ENCODE measurements around the gene TUBA4A. TPM values are rescaled to one million over a fixed set of nuclear protein-coding genes. Genes with fewer than 3 reads are reported as not detected.

Gene TUBA4A
- 7.0 and 31.6 TPM in 2 replicates for total RNA-seq

DNA sequence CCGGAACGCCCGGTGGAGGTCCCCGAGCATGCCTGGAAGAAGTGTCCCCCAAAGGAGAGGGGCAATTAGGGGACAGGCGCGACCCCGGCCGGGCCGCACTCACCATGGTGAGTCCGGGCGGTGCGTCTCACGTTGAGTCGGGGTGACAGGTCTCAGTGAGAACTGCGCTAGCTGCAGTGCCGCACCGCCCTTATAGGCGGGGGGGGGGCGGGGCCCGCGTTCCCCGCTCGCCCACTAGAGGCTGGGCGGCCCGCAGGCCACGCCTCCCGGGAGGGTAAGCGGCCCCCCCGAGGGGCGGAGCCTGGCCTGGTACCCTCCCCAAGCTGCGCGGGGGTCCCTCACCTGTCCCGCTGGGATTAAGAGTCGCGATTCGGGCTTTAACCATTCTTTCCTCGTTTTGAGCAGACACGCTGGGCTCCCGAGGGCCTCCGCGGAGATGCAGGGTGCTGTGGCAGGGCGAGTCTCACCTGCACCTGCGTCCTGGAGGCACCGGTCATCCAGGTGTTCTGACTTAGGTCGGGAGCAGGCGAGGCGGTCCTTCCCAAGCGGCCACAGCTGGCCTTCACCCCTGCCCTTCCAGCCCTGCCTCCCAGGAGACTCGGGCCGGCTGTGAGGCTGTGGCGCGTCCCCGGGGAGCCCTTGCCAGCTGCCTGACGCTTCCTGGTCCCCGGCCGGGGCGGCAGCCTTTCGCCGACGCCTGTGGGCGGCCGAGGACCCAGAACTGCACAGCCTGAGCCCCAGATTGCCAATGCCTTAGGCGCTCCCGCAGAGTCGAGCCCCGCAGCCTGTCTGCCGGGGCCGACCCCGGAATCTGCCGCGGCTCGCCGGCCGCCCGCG is at the start of gene TUBA4A:
TSS of gene TUBA4A (minus strand) at position 166 of the 837 bp plus-strand sequence. CDS start at position 106, 60 bp downstream.

GRCh38 chr2:219279151-219279915 is 25.6 kb upstream of the TUBA4A start, which contains the start of gene DNAJB2:
Gene DNAJB2 (plus strand): TSS chr2:219279366. CDS start chr2:219279834, 468 bp downstream.

GRCh38 chr2:219252900-219253752 is 592 bp downstream of the TUBA4A start, which contains the start of gene TUBA4B:
Gene TUBA4B (plus strand): TSS chr2:219253243. CDS start chr2:219253408, 165 bp downstream.

GRCh38 chr2:219245148-219245898 is 8.4 kb downstream of the TUBA4A start, which contains the start of the genes GLB1L and STK16:
Gene GLB1L (minus strand): TSS chr2:219245444. CDS start chr2:219243573, 1,871 bp downstream.
Gene STK16 (plus strand): TSS chr2:219245479. CDS start chr2:219246000, 521 bp downstream.

GRCh38 chr2:219229305-219230058 is 24.2 kb downstream of the TUBA4A start, which contains the start of the genes ANKZF1 and ATG9A:
Gene ANKZF1 (plus strand): TSS chr2:219229806. CDS start chr2:219230258, 452 bp downstream.
Gene ATG9A (minus strand): TSS chr2:219229636. CDS start chr2:219228024, 1,612 bp downstream.

DNA sequence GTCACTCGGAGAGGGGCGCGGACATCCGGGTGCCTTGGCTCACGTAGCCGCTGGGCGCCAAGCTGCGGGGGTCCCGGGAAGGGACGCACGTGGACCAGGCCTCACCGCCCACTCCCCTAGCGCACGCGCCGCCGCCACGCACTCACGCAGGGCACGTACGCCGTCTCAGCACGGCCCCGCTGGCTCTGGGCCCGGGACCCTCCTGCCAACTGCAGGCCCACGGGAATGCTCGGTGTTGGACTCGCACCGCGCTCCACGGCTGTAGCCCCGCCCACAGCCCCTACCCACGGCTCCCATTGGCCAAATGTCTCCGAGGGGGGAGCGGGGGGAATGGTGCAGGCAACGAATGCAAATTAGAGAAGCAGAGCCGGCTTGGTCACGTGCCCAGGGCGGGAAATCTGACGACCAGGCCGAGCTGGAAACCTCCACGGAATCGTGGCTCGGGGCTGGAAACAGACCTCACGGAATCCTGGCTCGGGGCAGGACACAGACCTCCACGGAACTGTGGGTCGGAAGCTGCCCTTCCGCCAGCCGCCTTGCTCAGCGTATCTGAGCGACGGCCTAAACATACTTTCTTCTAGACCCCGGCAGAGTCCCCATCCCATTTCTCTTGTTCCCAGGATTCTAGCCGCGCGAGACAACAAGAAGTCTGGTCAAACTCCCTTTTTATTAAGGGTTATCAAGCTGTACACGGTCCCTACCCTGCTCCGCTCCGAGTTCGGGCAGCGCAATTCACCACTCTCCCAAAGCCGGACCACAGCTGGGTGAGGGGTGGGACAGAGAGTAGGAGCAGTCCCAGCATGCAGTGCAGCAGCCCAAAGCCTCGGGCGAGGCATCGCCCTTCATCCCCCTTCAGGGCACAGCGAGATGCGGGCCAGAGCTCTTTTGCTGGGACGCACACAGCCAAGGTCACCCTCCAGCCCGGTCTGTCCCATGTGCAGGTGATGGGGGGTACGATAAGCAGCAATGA is 34.7 kb downstream of the TUBA4A start, which contains the start of gene ABCB6:
TSS of gene ABCB6 (minus strand) at position 227 of the 970 bp plus-strand sequence. CDS start 285 bp downstream, outside the sequence.

DNA sequence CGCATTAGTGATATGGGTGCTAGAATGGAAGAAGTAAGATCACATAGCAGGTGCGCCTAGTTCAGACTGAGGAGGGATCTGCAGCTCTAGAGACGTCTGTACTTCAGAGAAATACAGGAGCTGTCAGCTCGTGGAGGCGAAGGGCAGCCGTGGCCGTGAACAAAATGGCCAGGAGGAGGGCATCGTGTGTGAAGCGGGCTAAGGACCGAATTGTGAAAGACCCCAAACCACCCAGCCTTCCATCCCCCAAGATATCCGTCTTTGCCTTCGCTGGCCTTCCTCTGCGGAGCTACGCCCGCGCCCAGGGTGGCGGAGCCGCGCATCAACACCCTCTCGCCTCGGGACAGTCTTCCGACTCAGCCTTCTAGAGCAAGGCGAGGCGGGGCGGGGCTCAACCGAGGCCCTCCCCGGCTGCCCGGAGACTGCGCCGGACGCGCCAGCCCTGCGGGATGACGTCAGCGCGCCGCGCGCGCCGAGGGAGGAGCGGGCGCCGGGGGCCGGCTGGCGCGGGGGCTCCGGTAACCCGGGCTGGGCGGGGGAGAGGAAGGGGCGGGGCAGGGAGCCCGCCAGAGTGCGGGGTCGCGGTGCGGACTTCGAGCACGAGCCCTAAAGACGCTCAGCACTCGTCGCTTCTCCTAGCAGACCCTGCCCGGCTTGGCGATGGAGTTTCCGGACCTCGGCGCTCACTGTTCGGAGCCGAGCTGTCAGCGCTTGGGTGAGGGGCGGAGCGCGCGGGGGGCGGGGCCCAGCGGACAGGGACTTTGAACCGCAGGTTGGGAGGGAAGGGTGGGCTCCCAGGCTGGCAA is 47.2 kb downstream of the TUBA4A start, which contains the start of gene ZFAND2B:
TSS of gene ZFAND2B (plus strand) at position 455 of the 806 bp plus-strand sequence. CDS start at position 661, 206 bp downstream.

Small RNAs within 50 kb of the gene (small RNA-seq; reads per million reads assigned to genes)
- gene MIR153-1 (ENCODE audit: low replicate concordance): not detected

Other genes with a start within 250 kb of the TUBA4A start
- gene CFAP65, start 212.4 kb downstream of the TUBA4A start, total RNA-seq: not detected in 2 replicates
- gene IHH, start 193.0 kb downstream of the TUBA4A start, total RNA-seq: under 0.01 TPM in 1 of 2 replicates, not detected in the other
- 18.6 and 18.9 TPM in 2 replicates for gene NHEJ1, start 93.1 kb downstream of the TUBA4A start, total RNA-seq
- 0.57 and 1.1 TPM in 2 replicates for gene SLC23A3, start 83.9 kb downstream of the TUBA4A start, total RNA-seq
- 20.9 and 36.8 TPM in 2 replicates for gene CNPPD1, start 77.0 kb downstream of the TUBA4A start, total RNA-seq
- 74.7 and 81.0 TPM in 2 replicates for gene RETREG2, start 75.6 kb downstream of the TUBA4A start, total RNA-seq
- gene ZFAND2B, start 47.1 kb downstream of the TUBA4A start, total RNA-seq: 20.8 and 32.2 TPM in 2 replicates
- gene ABCB6, start 35.0 kb downstream of the TUBA4A start, total RNA-seq: 22.3 and 24.8 TPM in 2 replicates
- 56.9 and 74.0 TPM in 2 replicates for gene ATG9A, start 24.3 kb downstream of the TUBA4A start, total RNA-seq
- gene ANKZF1, start 24.1 kb downstream of the TUBA4A start, total RNA-seq: 19.2 and 23.9 TPM in 2 replicates
- gene GLB1L, start 8.5 kb downstream of the TUBA4A start, total RNA-seq: 15.2 and 23.4 TPM in 2 replicates
- gene STK16, start 8.4 kb downstream of the TUBA4A start, total RNA-seq: 37.4 and 59.1 TPM in 2 replicates
- gene TUBA4B, start 675 bp downstream of the TUBA4A start, total RNA-seq: not detected in 2 replicates
- gene DNAJB2, start 25.4 kb upstream of the TUBA4A start, total RNA-seq: 27.8 and 39.0 TPM in 2 replicates
- gene PTPRN, start 55.5 kb upstream of the TUBA4A start, total RNA-seq: 0.88 and 7.9 TPM in 2 replicates
- not detected in 2 replicates for gene RESP18, start 78.8 kb upstream of the TUBA4A start, total RNA-seq
- 64.0 and 76.8 TPM in 2 replicates for gene DNPEP, start 134.0 kb upstream of the TUBA4A start, total RNA-seq
- gene DES, start 164.5 kb upstream of the TUBA4A start, total RNA-seq: 0.29 and 7.2 TPM in 2 replicates
- gene SPEG, start 180.9 kb upstream of the TUBA4A start, total RNA-seq: 9.9 and 21.7 TPM in 2 replicates
- gene GMPPA, start 245.0 kb upstream of the TUBA4A start, total RNA-seq: 70.0 and 100 TPM in 2 replicates

Measured in placental pericyte (primary cell).